ENCODE data around the gene MXI1.

MXI1 gene

DNA sequence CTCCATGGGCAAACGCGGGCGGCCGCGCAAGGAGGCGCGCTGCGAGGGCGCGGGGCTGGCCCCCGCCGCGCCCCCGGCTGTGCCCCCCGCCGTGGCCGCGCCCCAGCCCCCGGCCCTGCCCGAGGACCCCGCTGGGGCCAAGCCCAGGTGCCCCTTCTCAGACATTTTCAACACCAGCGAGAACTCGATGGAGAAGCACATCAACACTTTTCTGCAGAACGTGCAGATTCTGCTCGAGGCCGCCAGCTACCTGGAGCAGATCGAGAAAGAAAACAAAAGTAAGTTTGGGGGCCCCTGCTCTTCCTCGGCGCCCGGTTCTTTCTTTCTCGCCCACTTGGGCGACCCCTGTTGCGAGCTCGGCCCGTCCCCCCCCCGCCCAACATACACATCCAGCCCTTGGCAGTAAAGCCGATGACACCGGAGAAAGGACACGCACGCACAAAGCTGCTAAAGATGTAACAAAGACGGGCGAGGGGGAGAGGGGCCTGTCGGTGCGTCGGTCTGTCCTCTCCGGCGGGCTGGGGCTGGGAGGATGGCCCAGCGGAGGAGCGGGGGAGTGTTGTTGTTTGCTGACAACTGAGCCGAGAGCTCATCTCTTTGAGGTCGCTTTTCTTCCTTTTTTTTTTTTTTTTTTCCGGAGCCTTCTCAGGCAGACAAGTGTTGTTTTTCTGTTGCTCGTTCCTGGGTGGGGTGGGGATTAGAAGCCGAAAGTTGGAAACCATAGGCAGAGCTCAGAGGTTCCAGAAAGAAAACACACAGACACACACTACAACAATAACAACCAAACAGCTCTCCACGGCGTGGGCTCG, 604 bp downstream of the MXI1 start:
- H3K4me3 Mint-ChIP-seq: peak overlapping the region; percentile 92 to 96 (median 93)
- H3K36me3 Mint-ChIP-seq (ENCODE audit: low read depth): no peaks in the 10 kb centered on the region
- peak overlapping the region; percentile 67 to 93 (median 92) for H3K27ac Mint-ChIP-seq
- no peaks in the 10 kb centered on the region for H3K9me3 Mint-ChIP-seq
- peaks cover 35% of the 10 kb centered on the region for H3K4me1 Mint-ChIP-seq
- TF ChIP-seq, protein P1, sequence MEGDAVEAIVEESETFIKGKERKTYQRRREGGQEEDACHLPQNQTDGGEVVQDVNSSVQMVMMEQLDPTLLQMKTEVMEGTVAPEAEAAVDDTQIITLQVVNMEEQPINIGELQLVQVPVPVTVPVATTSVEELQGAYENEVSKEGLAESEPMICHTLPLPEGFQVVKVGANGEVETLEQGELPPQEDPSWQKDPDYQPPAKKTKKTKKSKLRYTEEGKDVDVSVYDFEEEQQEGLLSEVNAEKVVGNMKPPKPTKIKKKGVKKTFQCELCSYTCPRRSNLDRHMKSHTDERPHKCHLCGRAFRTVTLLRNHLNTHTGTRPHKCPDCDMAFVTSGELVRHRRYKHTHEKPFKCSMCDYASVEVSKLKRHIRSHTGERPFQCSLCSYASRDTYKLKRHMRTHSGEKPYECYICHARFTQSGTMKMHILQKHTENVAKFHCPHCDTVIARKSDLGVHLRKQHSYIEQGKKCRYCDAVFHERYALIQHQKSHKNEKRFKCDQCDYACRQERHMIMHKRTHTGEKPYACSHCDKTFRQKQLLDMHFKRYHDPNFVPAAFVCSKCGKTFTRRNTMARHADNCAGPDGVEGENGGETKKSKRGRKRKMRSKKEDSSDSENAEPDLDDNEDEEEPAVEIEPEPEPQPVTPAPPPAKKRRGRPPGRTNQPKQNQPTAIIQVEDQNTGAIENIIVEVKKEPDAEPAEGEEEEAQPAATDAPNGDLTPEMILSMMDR (IDR thresholded peaks at IDR 0.05; ENCODE audit: unreplicated experiment in 3 of 3): no peak
- peaks cover 15% of the 10 kb centered on the region for H3K27me3 Mint-ChIP-seq (ENCODE audit: low read depth)

DNA sequence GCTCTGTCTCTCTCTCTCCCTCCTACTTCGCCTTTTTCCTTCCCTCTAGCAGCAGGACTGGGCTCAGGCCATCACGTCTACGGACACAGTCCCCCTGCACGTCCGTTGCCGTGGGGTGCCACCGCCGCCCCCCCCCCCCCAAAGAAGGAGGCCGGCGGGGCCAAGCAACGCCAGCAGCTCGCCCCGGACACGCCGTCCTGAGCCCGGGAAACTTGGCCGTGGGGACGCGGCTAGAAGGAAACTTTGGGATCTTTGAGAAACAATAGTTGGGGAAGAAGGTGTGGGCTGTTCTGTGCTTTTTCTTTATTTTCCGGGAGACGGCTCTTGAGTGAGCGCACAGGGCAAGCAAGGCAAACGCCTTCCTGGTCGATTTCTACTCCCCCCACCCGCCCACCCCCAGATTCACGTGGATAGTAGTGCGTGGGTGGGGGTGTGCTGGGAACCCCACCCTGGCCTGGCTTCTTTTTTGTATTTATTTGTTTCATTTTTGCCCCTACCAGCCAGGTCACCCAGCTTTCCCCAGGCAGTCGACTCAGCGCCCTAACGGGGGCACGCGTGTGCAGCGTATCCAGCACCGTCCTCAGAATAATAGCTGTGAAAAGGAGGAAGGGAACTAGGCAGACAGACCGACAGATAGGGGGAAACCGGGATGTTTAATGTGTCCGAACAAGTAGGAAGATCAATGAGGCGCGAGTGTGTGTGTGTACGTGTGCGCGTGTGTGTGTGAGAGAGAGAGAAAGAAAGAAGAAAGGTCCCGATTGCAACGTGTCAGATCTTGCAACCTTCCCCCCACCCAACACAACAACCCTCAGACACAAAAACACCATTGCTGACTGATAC, 1.4 kb downstream of the MXI1 start:
- no peaks in the 10 kb centered on the region for H3K9me3 Mint-ChIP-seq
- H3K4me3 Mint-ChIP-seq: peak overlapping the region; percentile 92 to 96 (median 93)
- TF ChIP-seq, protein P1 (IDR thresholded peaks at IDR 0.05; ENCODE audit: unreplicated experiment in 3 of 3): no peak
- H3K27me3 Mint-ChIP-seq (ENCODE audit: low read depth): peaks cover 17% of the 10 kb centered on the region
- H3K4me1 Mint-ChIP-seq: peaks cover 42% of the 10 kb centered on the region
- H3K27ac Mint-ChIP-seq: peak overlapping the region; percentile 57 to 92 (median 60)
- no peaks in the 10 kb centered on the region for H3K36me3 Mint-ChIP-seq (ENCODE audit: low read depth)

- H3K36me3 Mint-ChIP-seq (ENCODE audit: low read depth): no peaks in the 10 kb centered on the region
- H3K27me3 Mint-ChIP-seq (ENCODE audit: low read depth): peaks cover 17% of the 10 kb centered on the region
- TF ChIP-seq, protein P1 (IDR thresholded peaks at IDR 0.05; ENCODE audit: unreplicated experiment in 3 of 3): no peak
Measured at GRCh38 chr10:110209454-110209925, 2.1 kb downstream of the MXI1 start.

DNA sequence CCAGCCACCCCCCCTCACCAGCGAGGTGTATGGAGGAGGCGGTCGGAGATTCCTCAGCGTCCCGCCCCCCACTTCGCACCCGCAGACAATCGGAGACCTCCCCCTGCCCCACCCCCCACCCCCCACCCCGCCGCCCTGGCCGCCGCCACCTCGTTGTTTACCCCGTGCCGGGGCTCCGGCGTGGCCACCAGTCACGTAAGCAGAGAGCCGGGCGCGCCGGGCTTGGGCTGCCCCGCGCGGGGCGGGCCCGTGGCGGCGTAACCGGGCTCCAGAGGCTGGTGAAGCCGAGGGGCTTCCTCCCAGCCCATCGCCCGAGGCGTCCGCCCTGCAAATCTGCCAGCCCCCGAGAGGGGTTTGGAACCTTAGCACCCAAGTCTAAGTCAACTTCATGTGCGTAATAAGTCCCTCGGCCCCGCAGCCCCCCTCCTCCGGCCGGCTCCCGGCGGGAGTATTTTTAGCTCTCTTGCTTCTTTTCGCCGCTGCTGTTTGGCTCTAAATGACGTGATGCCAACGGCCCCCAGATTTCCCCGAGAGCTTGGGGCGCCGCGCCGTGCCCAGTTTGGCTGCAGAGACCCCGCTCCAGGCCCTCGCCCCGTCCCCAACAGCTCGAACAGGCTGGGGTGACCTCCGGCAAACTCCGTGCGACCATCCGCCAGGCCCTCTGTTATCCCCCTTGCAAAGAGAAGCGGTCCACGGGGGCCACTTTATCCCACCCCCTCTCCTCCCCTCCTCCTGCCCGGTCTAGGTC, 2.7 kb downstream of the MXI1 start:
- Mint-ChIP-seq H3K9me3 (no peaks in the 10 kb centered on the region), H3K4me3 (peak overlapping the region; percentile 93 to 97 (median 96)), H3K27ac (peak overlapping the region; percentile 57 to 92 (median 84)), H3K27me3 (ENCODE audit: low read depth) (peaks cover 12% of the 10 kb centered on the region), H3K4me1 (peaks cover 41% of the 10 kb centered on the region), H3K36me3 (ENCODE audit: low read depth) (no peaks in the 10 kb centered on the region)
- TF ChIP-seq, protein P1 (IDR thresholded peaks at IDR 0.05; ENCODE audit: unreplicated experiment in 3 of 3): no peak

More at GRCh38 chr10:110209454-110209925, 2.1 kb downstream of the MXI1 start:
- Mint-ChIP-seq H3K4me3 (peak overlapping the region; percentile 92 to 96 (median 93)), H3K9me3 (no peaks in the 10 kb centered on the region), H3K4me1 (peaks cover 42% of the 10 kb centered on the region), H3K27ac (peak overlapping the region; percentile 57 to 92 (median 60))

DNA sequence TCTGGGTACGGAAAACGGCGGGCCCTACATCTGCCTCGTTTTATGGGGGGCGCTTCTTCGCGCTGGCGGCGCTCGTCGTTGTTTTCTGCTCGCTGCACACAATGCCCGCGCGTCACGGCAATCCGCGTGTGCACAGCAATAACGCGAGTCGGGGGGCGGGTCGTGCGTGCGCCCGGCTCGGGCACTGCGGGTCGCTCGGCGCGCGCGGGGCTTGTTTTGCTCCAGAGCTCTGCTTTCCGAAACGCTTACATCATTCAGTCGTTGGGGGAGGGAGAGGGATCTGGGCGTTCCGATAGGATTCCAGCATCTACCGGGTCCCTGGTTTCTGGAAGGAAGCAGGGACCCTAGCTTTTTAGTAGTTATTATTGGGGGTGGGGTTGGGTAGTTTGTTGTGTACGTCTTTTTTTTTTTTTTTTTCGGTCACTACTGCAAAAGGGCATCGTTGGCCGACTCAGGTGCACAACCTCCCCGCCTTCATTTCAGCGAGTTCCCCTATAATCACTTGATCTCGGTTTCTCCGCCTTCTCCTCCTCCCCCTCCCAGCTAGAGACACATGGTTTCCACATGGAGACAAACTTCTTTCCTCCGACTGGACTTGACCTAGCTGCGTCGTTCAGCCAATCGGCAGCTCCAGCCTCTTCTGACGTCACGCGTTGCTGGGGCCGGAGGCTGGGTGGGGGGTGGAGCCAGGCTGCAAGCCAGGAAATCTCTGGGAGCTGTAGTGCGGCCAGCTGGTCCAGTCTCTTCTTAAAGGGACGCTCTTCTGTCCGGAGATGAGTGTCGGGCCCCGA, 3.5 kb downstream of the MXI1 start:
- Mint-ChIP-seq H3K9me3 (no peaks in the 10 kb centered on the region), H3K27me3 (ENCODE audit: low read depth) (peaks cover 11% of the 10 kb centered on the region), H3K4me1 (peaks cover 41% of the 10 kb centered on the region), H3K36me3 (ENCODE audit: low read depth) (no peaks in the 10 kb centered on the region), H3K4me3 (peak overlapping the region; percentile 88 to 97 (median 92)), H3K27ac (peak overlapping the region; percentile 51 to 89 (median 84))
- TF ChIP-seq, protein P1 (IDR thresholded peaks at IDR 0.05; ENCODE audit: unreplicated experiment in 3 of 3): no peak
